Activated CD4-positive, alpha-beta T cell treated with anti-CD3 and anti-CD28 coated beads, Interleukin-10, Interleukin-2, amounts not matched to agents 100 ng/mL and 50 ng/mL, durations not matched to agents 16 hours and 8 hours (primary cell): ENCODE data around the gene RPP14.

Experiments used
- DNase-seq: peaks from one replicate; pipeline ENCODE4 v3.0.0-alpha.2; 2020

RPP14 gene

DNA sequence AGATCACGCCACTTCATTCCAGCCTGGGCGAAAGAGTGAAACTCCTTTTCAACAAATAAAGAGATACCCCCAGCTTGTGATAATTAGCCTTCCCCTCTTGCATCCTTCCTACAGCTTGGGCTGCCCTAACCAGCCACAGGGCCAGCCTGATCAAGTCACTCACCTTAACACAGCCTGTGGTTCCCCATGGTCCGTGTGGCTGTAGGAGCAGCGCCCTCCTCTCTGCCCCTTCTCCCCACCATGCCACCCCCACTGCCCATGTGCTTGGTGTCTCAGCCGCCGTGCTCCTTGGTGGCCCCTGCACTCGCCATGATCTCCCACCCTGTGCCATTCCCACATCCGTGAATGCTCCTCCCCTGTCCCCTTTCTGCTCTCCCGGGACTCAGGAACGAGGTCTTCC, 13.2 kb upstream of the RPP14 start:
- DNase-seq: no peak

DNA sequence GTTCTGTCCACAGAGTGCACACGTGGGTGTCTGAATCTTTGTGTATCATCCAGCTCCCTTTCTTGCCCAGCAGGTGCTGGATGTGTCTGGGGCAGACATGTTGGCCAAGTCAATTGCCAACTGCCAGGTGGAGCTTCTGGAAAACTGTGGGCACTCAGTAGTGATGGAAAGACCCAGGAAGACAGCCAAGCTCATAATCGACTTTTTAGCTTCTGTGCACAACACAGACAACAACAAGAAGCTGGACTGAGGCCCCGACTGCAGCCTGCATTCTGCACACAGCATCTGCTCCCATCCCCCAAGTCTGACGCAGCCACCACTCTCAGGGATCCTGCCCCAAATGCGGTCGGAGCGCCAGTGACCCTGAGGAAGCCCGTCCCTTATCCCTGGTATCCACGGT, 12.5 kb upstream of the RPP14 start:
- no peak for DNase-seq

DNA sequence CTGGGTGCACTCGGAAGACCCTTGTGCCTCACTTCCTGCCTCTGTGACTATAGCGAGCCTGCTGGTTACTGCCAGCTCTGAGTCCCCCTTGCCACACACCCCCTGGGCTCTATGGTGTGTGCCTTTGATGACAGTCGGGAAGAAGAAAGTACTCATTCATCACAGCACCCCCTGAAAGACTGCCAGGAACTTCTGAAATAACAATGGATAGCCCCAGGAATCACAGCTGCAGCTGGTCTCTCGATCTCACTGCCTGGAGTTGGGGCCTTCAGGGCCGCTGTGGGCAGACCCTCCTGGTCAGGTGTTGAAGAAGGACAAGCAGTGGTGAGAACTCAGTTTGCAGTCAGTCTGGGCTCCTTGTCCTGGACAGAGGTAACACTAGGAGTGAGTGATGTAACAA, 9.8 kb upstream of the RPP14 start:
- no peak for DNase-seq

DNA sequence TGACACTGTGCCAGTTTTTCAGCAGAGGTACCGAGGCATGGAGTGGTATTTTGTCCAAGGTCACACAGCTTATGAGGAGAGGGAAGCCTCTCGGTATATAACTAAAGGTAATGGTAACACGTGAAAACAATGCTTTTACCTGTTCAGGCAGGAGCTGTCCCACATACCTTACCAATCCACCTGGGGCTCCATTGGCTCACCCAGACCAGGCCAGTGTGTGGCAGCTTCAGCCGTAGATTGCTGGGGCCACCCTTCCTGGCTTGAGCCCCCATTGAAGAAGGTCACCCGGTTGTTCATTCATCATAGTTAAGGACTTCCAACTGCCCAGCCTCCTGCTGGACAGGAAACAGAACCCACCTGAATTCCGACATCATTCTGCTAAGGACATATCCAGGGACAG, 9.2 kb upstream of the RPP14 start:
- no peak for DNase-seq

DNA sequence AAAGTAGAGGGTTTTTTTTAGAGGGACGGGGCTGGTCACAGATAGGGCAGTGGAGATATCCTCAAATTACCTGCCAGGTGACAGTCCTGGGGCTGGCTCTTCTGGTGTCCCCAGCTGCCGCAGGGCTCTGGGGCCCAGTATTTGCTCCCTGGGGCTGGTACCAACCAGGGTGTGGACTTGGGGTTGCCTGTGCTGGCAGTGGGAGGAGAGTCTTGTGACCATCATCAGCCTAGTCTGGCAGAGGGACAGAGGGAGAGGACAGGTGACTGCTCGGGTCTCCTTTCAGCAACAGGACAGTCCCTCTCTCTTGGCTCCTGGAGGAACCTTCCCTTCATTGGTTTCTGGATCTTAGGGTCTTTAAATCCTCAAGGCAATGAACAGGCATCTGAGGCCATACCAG, 7.9 kb upstream of the RPP14 start:
- DNase-seq: no peak

DNA sequence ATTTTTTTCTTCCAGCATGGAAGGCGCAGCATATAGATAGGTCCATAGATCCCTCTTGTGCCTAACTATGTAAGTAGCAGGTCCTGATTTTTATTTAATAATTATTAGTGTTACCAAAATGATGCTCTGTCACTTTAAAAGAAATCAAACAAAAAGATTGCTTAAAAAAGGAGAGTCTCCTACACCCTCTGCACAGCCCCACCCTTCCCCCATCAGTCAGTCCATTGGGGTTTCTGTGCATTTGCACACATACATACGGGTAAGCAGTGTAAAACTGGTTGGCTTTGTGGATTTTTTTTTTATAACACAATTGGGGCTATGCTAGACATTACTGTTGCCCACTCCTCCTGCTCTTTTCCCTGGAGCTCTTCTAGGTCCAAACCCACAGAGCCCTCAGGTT, 7.0 kb upstream of the RPP14 start:
- no peak for DNase-seq

DNA sequence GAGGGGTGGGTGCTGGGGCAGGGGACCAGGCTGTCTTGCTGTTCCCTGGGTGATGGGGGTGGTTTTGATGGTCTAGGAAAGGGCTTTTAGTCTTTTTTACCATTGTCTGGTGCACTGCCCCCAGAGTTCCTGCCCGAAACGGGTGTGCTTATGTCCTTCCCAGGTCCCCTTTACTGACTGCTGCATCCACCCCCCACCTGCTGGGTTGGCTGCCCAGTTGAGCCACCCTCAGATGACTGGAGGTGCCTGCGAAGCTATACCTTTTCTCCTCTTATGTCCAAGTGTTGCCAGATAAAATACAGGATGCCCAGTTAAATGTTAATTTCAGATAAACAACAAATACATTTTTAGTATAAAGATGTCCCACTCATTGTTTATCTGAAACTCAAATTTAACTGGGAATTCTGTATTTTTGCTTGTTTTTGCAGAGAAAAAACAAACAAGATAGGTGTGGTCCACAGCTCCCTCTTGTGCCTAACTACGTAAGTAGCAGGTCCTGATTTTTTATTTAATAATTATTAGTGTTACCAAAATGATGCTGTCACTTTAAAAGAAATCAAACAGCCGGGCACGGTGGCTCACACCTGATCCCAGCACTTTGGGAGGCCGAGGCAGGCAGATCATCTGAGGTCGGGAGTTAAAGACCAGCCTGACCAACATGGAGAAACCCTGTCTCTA, 6.1 kb upstream of the RPP14 start:
- no peak for DNase-seq

DNA sequence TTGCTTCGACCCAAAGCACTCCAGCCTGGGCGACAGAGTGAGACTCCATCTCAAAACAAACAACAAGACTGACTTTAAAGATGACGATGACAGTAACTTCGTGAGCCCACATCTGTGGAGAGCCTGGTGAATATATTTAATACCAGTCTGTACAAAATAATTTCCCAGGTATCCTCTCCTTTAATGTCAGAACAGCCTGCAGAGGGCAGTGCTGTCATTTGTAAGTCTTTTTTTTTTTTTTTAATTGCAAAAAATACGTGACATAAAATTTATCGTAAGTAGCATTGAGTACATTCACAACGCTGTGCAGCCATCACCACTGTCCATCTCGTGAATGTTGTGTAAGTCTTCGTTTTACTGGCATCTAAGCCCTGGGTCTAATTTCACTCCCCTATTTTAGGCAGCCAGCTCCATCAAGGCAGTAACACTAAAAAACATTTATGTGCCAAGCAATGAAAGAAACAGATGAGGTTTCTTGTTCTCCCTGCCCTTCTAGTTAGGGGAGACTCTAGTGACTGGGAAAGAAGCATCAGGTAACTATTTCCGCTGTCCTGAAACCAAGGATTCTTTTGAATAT, 1.7 kb downstream of the RPP14 start:
- peak; percentile 55 for DNase-seq

DNA sequence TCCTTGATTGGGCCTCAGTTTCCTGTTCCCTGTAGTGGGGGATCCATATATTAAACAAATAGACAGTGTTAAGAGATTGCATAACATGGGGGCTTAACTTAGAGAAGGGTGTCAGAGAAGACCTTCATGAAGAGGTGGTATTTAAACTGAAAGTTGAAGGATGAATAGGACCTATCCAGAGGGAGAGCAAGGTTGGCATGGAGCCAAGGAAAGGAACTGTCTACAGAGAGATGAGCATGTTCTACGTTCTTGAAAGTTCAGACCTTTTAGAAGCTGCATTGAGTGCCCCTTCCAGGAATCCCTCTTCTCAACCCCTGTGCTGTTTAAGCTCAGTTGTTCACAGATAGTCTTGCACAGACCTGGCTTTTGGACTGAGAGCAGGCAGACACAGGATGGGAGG, 2.7 kb downstream of the RPP14 start:
- no peak for DNase-seq

DNA sequence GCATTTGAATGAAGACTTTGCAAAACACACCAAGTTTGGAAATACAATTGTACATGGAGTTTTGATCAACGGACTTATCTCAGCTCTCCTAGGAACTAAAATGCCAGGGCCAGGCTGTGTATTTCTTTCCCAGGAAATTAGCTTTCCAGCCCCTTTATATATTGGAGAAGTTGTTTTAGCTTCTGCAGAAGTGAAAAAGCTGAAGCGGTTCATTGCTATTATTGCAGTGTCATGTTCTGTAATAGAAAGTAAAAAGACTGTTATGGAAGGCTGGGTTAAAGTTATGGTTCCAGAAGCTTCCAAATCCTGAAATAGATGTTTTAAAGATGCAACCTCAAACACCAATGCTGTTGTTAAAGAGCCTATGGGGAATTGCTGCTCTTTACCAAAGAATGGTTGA, 11.8 kb downstream of the RPP14 start:
- no peak for DNase-seq

DNA sequence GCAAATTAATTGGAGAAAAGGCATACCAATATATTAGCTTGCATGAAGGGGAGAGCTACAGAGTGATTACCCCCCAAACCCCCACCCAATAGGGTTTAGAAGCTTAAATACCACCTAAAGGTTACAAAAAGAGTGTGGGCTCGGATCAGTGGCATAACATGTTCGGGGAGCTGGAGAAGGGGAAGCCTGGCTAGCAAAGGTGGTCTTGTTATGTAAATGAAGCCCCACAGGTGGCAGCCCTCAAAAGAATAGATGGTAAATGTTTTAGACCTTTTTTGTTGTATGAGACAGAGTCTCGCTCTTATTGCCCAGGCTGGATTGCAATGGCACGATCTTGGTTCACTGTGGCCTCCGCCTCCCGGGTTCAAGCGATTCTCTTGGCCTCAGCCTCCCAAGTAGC, 15.7 kb downstream of the RPP14 start:
- no peak for DNase-seq

DNA sequence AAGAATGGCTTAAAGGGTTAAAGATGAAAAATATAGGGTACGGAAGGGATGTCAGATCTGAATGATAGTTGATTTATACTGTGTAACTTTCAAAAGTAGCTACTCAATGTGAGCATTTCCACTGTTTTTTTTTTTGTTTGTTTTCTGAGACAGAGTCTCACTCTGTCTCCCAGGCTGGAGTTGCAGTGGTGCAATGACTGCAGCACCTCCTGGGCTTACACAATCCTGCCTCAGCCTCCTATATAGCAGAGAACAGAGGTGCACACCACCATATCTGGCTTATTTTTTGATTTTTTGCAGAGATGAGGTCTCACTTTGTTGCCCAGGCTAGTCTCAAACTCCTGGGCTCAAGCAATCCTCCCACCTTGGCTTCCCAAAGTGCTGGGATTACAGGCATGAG, 16.7 kb downstream of the RPP14 start:
- DNase-seq: no peak

DNA sequence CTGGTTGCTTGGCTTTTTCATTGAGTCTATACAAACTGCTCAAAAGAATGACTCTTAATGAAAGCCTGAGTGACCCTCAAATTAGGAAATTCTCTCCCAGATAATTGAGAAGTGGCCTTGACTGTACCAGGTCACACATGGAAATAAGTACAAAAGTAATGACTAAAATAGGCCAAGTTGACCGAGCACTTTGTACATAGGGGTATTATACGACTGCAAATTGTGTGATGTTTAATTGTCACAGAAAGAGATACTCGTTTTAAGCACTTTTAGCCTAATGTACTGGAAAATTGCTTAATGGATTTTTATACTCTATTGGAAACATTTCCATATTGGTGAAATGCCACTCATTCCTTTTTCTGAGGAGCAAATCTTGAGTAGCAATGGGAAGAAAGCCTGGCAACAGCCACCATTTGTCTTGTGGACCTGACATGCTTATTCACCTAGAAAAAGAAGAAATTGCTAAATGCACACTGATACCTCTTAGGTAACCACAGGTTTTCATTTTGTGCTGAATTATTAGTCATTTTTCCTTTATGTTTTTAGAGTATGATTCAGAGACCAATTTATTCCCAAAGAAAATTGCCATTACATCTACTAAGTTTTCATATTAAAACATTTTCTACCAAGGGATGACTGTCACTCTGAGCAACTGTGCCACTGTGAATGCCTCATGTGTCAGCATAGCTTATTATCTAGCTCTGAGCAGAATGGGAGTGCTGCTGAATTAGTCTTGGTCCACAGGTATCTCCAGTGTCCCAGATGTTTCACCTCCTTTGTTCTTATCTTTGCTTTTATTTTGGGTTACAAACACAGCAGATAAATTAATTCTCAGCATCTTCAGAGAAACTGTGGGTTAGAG, 17.7 kb downstream of the RPP14 start:
- peak; percentile 38 for DNase-seq

DNA sequence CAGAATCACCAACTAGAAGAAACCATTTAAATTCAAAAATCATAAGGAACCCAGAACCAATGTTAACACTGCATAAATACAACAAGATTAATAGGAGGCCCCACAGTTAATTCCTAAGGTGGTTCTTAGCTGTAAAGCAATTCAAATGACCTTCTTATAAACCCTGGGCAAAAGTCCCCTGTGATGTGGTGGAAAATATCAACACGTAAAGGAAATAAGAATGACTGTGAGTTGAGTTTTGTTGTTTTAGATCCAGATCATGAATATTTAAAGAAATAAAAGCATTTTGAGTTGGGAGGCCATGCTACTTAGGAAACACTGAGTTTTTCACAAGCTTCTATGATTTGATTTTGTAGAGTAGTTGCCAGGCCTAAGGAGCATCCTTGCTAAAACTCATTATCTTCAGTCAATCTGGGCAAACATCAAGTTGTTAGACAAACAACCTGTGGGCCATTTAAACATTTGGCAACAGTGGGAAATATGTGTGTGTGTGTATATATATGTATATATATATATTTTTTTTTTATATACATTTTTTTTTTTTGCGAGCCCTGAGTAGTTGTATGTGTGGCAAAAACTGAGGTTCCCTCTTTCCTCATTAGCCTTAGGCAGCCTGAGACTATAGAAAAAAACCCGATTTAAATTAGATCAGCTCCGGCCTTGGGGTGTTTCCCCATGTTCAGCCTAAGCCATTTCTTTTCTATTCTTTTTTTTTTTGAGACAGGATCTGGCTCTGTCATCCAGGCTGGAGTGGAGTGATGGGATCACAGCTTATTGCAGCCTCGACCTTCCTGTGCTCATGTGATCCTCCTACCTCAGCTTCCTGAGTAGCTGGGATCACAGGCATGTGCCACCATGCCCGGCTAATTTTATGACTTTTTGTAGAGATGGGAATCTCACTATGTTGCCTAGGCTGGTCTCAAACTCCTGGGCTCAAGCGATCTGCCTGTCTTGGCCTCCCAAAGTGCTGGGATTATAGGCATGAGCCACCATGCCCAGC, 18.6 kb downstream of the RPP14 start:
- DNase-seq: no peak

DNA sequence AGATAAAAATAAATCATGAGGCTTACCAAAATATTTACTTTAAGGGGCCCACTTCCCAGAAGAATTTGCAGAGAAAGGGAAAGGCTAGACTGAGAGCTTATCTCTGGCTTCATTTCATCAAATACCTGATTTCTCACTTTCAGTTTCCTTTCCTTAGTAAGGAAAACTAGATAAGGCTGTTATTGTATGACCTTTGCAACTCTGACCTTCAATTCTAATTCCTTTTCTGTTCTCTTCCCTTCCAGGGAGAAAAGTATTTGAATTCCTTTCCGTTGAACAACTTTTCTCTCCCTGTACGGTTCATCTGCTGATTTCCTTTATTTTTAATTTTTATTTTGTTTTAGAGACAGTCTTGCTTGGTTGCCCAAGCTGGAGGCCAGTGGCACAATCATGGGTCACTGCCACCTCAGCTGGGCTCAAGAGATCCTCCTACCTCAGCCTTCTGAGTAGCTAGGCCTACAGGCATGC, 19.5 kb downstream of the RPP14 start:
- DNase-seq: no peak

DNA sequence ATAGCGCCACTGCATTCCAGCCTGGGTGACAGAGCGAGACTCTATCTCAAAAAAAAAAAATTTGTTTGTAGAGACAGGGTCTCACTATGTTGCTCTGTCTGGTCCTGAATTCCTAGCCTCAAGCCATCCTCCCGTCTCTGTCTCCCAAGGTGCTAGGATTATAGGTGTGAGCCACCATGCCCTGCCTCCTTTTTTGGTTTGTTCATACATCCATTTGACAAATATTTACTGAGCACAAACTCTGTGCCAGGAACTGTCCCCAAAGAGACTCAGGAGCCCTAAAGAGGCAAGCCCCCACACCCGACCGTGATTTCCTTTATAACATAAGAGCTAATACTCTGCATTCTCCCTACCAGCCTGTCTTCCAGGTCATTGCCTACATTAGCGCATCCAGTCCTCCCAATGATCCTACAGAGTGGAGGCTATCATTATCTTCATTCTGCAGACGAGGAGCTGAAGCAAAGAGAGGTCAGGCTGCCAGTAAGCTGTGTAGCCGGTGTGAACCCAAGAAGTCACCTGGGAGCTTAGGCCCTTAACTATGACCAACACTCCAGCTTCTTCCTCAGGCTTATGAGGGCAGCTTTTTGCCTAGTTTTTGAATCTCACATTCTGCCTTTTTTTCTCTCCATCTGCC, 20.3 kb downstream of the RPP14 start:
- no peak for DNase-seq

DNA sequence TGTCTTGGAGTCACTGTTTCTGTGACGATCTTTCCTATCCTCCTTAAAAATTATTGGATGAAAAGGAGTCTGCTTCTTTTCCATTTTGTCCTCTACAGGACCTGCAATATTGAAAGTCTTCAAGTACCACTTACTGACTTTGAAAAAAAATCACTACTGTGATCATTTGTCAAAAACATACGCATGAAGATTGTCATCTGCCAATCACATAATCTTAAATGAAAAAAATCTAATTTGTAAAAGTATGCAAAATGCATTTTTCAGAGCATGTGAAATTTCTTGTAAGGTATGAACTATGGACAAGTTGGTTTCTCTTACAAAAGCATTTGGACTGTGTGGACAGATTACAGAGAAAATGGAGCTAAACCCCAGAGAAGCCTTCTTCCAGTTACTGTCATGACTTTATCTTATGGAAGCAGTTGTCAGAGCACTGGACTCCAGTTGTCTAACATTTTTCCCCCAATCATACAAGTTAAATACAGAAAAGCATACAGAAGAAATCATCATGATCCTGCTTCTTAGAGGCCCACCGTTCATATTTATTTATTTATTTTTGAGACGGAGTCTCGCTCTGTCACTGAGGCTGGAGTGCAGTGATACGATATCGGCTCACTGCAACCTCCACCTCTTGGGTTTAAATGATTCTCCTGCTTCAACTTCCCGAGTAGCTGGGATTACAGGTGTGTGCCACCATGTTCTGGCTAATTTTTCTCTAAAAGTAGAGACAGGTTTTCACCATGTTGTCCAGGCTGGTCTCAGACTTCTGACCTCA, 23.3 kb downstream of the RPP14 start:
- no peak for DNase-seq

DNA sequence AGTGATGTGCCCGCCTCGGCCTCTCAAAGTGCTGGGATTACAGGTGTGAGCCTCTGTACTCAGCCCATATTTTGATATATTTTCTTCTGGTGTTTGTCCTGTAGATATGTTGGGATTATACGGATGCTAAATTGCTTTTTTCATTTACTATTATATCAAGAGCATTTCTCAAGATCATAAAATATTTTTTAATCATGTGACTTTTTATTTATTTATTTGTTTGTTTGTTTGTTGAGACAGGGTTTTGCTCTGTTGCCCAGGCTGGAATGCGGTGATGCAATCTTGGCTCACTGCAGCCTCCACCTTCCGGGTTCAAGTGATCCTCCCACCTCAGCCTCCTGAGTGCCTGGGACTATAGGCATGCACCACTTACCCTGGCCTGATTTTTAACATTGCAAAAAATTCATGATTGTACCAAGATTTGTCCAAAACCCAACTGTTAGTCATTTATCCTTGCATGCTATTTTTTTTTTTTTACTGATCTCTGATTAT, 23.9 kb downstream of the RPP14 start:
- DNase-seq: no peak

DNA sequence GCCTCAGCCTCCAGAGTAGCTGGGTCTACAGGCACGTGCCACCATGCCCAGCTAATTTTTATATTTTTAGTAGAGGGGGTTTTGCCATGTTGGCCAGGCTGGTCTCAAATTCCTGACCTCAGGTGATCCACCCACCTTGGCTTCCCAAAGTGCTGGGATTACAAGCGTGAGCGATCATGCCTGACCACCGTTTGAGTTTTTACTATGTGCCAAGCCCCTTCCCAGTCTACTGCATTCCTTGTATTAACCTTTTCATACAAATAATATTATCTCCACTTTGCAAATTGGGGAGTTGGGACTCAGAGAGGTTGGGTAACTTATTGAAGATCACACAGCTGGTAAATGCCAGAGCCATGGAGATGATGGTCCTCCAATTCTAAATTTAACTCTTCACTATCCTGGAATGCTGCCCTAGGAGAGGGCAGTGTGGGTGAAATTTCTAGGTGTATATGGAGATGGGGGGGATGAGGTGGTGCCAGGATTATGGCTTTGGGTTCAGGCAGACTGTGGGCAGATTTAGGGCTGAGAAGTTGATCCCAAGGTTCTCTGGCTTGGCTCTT, 25.6 kb downstream of the RPP14 start:
- DNase-seq: no peak

DNA sequence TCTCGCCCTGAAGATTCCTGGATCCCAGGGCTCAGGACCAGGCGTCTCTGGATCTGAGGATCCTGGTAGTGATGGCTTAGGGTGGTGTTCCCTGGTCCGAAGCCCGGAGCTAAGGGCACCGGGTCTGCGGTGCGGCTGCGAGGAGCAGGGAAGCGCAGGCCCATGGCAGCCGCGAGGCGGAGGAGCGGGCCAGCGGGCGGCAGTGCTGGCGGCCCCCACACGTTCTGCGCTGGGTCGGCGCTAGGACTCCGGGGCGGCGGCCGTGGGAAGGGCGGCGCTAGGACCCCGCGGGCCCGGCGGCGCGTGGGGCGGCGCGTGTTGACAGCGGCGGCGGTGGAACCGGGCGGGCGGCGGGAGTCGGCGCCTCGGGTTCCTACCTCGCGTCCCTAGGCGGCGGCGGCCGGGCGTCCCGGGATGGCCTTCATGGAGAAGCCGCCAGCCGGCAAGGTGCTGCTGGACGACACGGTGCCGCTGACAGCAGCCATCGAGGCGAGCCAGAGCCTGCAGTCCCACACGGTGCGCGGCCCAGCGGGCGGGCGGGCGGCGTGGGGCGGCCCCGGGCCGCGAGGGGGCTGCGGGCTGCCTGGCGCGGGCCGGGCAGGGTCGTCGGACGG, 26.6 kb downstream of the RPP14 start, which contains the start of gene PXK:
Gene PXK (plus strand): TSS at position 318 of the 614 bp plus-strand sequence. CDS start 97 bp downstream, at position 415.
- DNase-seq: peak; percentile 84
